Psoas muscle (tissue), 8 donors: Measurements from ENCODE around the gene FBXO2. TPM values are rescaled to one million over a fixed set of nuclear protein-coding genes. Genes with fewer than 3 reads are reported as not detected.

Source experiments
- ATAC-seq, 4 donors: fragments of 200-7000 bp; cut with Tn5 transposase; one replicate each; pipeline ENCODE4 v1.9.1; 2020; ENCODE audit warnings: moderate library complexity in 3 of 4, mild to moderate bottlenecking in 2 of 4
- DNase-seq, 2 donors: peaks; one replicate each; pipeline ENCODE4 v3.0.0-alpha.2; 2020
- H3K27ac ChIP-seq: fragments of 200-600 bp; one replicate; pipeline ENCODE4 v1.8.0; 2022
- H3K27me3 ChIP-seq, 3 donors: fragments of 200-600 bp in 1 of 3; one replicate each; pipeline versions ENCODE4 v1.6.1 to v1.8.0; 2013 to 2022; ENCODE audit warnings: low read length in 2 of 3, mild to moderate bottlenecking in 2 of 3, moderate library complexity in 1 of 3; ENCODE audit not compliant: insufficient read depth in 3 of 3
- H3K36me3 ChIP-seq, 2 donors: fragments of 200-600 bp in 1 of 2; one replicate each; pipeline versions ENCODE4 v1.6.1 to v1.8.0; 2013 to 2022; ENCODE audit warnings: low read depth in 1 of 2, mild to moderate bottlenecking in 1 of 2, moderate library complexity in 1 of 2; ENCODE audit not compliant: insufficient read depth in 1 of 2
- H3K4me1 ChIP-seq: fragments of 200-600 bp; one replicate; pipeline ENCODE4 v1.8.0; 2022
- H3K4me3 ChIP-seq: fragments of 200-600 bp; one replicate; pipeline ENCODE4 v1.8.0; 2022; ENCODE audit warnings: mild to moderate bottlenecking
- H3K9me3 ChIP-seq: fragments of 200-600 bp; one replicate; pipeline ENCODE4 v1.8.0; 2022
- CTCF ChIP-seq: fragments of 200-600 bp; IDR thresholded peaks from one replicate; pipeline ENCODE4 v1.8.0; 2022; ENCODE audit warnings: antibody characterized with exemption
- WGBS, 3 donors: extraction: QIAGEN DNeasy Blood & Tissue Kit; methylation state at CpG; one replicate each; pipeline versions ENCODE4 v1.1.6 to v1.1.7; 2013; 5-methylcytosine and 5-hydroxymethylcytosine counted together
- intact Hi-C, 2 donors: fragments of 100-400 bp; cut with DNase I; formaldehyde crosslinking; loops; one replicate each; pipeline versions ENCODE4 v1.11.0 to v1.14.2; 2022
- polyA plus RNA-seq, 3 donors: library from polyadenylated mRNA; stranded (reverse); fragments of 200-250 nt; gene quantifications; one replicate each; pipeline ENCODE4 v1.2.3, GENCODE V29; 2013
- total RNA-seq, 4 donors: library from RNA; stranded (reverse); fragmentation: NEBNext Ultra II Directional in 2 of 4; extraction: Animal tissue kit (Norgen Biotek cat#: 25700) in 2 of 4; gene quantifications; one replicate each; pipeline versions ENCODE4 v1.2.1 to v1.2.4, GENCODE V29; 2021 to 2023
- donor health status: healthy with polysubstance abuse.
- donor health status: DM: no; HTN: no; CAD: no; lungs with moderate emphysema.
- donor health status: Bipolar disorder and iron deficiency.
- donor health status: healthy.
- donor health status: DM: yes; HTN: yes; CAD: no.
- donor health status: DM: no; HTN: no; CAD: no.
- donor health status: DM: no; HTN: no; CAD: no.
- donor health status: DM: yes; HTN: yes; CAD: no.

FBXO2 gene
- total and polyA plus RNA-seq, 7 donors, result 0.35 to 20.9 (median 1.2) TPM

DNA sequence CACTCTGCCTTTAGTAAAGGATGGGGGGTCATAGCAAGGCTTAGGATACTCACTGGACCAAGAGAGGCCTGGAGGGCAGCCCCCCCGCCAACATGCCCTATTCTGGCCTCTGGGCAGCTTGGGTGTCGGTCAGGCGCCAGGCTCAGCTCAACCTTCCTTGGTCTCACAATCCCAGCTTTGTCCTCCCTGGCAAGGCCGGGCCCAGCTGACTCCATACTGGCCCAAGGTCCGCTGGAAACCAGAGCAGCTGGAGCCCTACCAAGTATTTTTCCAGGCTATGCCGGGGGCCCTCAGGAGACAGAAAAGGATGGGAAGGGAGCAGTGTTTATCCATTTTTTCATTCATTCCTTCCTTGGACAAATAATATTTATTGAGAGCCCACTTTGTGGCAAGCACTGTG is 6.2 kb downstream of the FBXO2 start:
- ATAC-seq, result no peak
- 17 to 34% (median 25%) methylated on average over 6 of the region's 6 CpGs for WGBS, 3 donors
- intact Hi-C loops, result loop anchor here (5.0 to 10.0 kb wide), 2 partner anchors 403 to 611 kb away; no protein-coding TSS in a partner anchor
- no peak overlapping the region for H3K27ac ChIP-seq
- H3K36me3 ChIP-seq, result no peaks in the 10 kb centered on the region
- no peak for TF ChIP-seq CTCF
- peak in 1 of 2 donors; percentile 65 for DNase-seq
- H3K4me3 ChIP-seq, result no peak overlapping the region
- H3K9me3 ChIP-seq, result no peaks in the 10 kb centered on the region
- peaks cover 0 to 7% (median 6%) of the 10 kb centered on the region in 3 donors for H3K27me3 ChIP-seq
- H3K4me1 ChIP-seq, result peaks cover 4% of the 10 kb centered on the region

DNA sequence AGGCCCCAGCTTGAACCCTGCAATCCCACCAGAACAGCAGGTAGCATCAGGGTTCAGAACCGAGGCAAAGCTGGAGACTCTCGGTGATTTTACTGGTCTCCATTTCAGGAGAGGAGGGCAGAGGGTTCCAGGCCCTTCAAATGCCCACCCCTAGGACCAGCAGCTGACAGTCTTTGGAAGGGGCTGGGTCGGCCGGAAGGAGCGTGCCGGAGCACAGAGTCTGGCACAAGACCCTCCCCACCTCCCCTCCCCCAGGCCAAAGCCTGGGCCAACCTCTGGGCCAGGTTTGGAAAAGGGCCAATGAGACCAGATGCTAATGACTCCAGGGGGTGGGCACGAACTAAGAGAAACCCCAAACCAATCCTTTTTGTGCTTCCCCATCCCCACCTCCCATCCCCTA is 6.9 kb downstream of the FBXO2 start:
- Histone ChIP-seq H3K4me3 (no peak overlapping the region), H3K4me1 (peaks cover 4% of the 10 kb centered on the region), H3K9me3 (no peaks in the 10 kb centered on the region), H3K36me3 (no peaks in the 10 kb centered on the region), H3K27me3 (peaks cover 0 to 7% (median 6%) of the 10 kb centered on the region in 3 donors), H3K27ac (no peak overlapping the region)
- no peak for ATAC-seq
- WGBS, 3 donors, result 52 to 63% (median 63%) methylated on average over 7 of the region's 7 CpGs
- no peak for DNase-seq
- TF ChIP-seq CTCF, result no peak
- intact Hi-C loops, result loop anchor here (2.0 to 10.0 kb wide), 3 partner anchors 403 to 610 kb away; no protein-coding TSS in a partner anchor

DNA sequence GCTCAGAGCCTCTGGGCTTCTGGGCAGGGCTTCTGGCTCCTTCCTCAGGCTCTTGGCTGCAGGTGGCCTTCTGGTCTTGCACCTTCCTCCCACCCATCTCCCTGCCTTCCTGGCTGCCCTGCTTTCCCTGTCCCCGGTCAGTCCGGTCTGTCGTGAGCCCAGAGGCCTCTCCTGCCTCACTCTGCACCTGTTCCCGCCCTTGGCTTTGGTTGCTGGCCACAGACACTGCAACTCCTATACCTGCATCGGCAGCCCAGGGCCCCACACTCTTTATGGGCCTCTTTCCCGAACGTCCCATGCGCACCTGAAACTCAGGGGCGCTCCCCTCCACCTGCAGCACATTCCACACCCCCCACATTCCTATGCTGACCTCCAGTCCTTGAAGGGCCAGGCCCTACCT is 7.9 kb downstream of the FBXO2 start:
- Histone ChIP-seq H3K27me3 (peaks cover 0 to 7% (median 6%) of the 10 kb centered on the region in 3 donors), H3K4me3 (no peak overlapping the region), H3K27ac (no peak overlapping the region), H3K9me3 (no peaks in the 10 kb centered on the region), H3K4me1 (peaks cover 4% of the 10 kb centered on the region), H3K36me3 (no peaks in the 10 kb centered on the region)
- no peak for DNase-seq
- no peak for ATAC-seq
- 80 to 85% (median 81%) methylated on average over 9 of the region's 9 CpGs for WGBS, 3 donors
- no peak for TF ChIP-seq CTCF
- intact Hi-C loops, result loop anchor here (2.0 to 10.0 kb wide), 3 partner anchors 402 to 609 kb away; no protein-coding TSS in a partner anchor

DNA sequence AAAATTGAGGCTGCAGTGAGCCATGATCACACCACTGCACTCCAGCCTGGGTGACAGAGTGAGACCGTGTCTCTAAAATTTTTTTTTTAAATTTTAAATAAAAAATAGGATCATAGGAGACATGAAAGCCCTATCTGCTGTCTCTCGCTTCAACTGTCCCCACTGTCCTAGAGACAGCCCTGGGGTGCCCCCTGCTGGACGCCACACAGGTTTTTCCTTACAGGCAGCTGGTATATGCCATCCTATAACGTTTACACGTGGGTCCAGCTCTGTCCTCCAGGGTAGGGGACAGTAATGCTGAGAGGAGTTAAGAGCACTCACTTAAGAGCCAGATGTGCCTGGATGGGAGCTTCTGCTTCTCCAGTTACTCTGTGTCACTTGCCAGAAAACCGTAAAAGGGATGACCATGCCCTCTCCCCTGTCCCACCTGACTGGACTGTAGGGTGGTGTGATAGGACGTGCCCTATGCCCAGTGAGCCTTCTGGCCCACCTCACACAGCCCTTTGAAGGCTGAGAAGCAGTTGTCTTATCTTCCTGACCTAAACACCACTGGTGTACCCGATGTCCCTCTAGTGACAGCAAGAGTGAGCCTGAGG is 8.5 kb downstream of the FBXO2 start:
- H3K9me3 ChIP-seq, result no peaks in the 10 kb centered on the region
- TF ChIP-seq CTCF, result peak; percentile 68
- peaks cover 4% of the 10 kb centered on the region for H3K4me1 ChIP-seq
- 29 to 35% (median 35%) methylated on average over 8 of the region's 8 CpGs for WGBS, 3 donors
- ATAC-seq, result peak; percentile 53 to 60 (median 56)
- H3K4me3 ChIP-seq, result no peak overlapping the region
- H3K27ac ChIP-seq, result no peak overlapping the region
- intact Hi-C loops, result loop anchor here (2.0 to 10.0 kb wide), 3 partner anchors 401 to 608 kb away; no protein-coding TSS in a partner anchor
- DNase-seq, result peak; percentile 78 to 88
- peaks cover 0 to 7% (median 6%) of the 10 kb centered on the region in 3 donors for H3K27me3 ChIP-seq
- H3K36me3 ChIP-seq, result no peaks in the 10 kb centered on the region
